ENCODE data around the gene TSPAN16. TPM values are rescaled to one million over a fixed set of nuclear protein-coding genes. Genes with fewer than 3 reads are reported as not detected.

The TSPAN16 gene
- total RNA-seq, 1 experiment from 2014 or later: not detected

- Histone ChIP-seq H3K56ac (ENCODE audit: insufficient read length, low read depth, low read length) (no peak overlapping the region), H3K4ac (ENCODE audit: low read depth, low read length) (no peak overlapping the region), H4K8ac (replicated peaks; ENCODE audit: insufficient read length, low read depth, low read length) (no peak overlapping the region), H2AK5ac (ENCODE audit: insufficient read length, low read length) (no peak overlapping the region), H2BK12ac (ENCODE audit: insufficient read length, low read depth, low read length) (no peak overlapping the region), H3K23ac (ENCODE audit: insufficient read length, low read depth, low read length) (no peak overlapping the region), H2BK120ac (ENCODE audit: low read depth, low read length, poor library complexity, severe bottlenecking) (no peak overlapping the region), H3K27ac (ENCODE audit: insufficient read length, low read depth, low read length) (no peak overlapping the region), H4K20me1 (ENCODE audit: control insufficient read depth, insufficient read depth, insufficient read length) (peaks cover 4% of the 10 kb centered on the region), H3K9ac (ENCODE audit: extremely low read depth, insufficient read length, low read length) (no peak overlapping the region), H4K5ac (ENCODE audit: insufficient read length, low read depth, low read length) (no peak overlapping the region), H3K79me1 (ENCODE audit: insufficient read depth, low read depth, low read length, poor library complexity, severe bottlenecking) (no peaks in the 10 kb centered on the region), H3K23me2 (ENCODE audit: insufficient read length, low read depth, low read length, poor library complexity, severe bottlenecking) (no peaks in the 10 kb centered on the region), H3K9me3 (ENCODE audit: control insufficient read depth, low read depth, low read length) (no peaks in the 10 kb centered on the region), H3K27me3 (ENCODE audit: insufficient read depth, low read length) (no peaks in the 10 kb centered on the region), H3K4me2 (ENCODE audit: insufficient read depth, insufficient read length, low read length) (no peak overlapping the region), H3K4me1 (ENCODE audit: insufficient read depth, low read length) (no peaks in the 10 kb centered on the region), H3K79me2 (ENCODE audit: insufficient read depth, low read length) (no peaks in the 10 kb centered on the region), H4K91ac (ENCODE audit: insufficient read length, low read depth, low read length) (no peak overlapping the region), H3K14ac (ENCODE audit: insufficient read depth, low read length) (no peak overlapping the region), H3K18ac (ENCODE audit: insufficient read length, low read depth, low read length) (no peak overlapping the region), H2AFZ (ENCODE audit: low read length) (no peak overlapping the region), H2BK15ac (ENCODE audit: low read depth, low read length) (no peak overlapping the region), H2BK20ac (ENCODE audit: low read depth, low read length, poor library complexity, severe bottlenecking) (no peak overlapping the region), H2BK5ac (ENCODE audit: insufficient read length, low read length) (no peak overlapping the region), H3T11ph (ENCODE audit: low read length) (no peak overlapping the region)
- H3K9me3 Mint-ChIP-seq: no peaks in the 10 kb centered on the region
- H3K27me3 Mint-ChIP-seq (ENCODE audit: low read depth): peaks cover 4% of the 10 kb centered on the region
- peaks cover 7 to 22% of the 10 kb centered on the region in 2 experiments for H3K4me1 Mint-ChIP-seq
- DNase-seq: no peak
- H3K36me3 Mint-ChIP-seq (ENCODE audit: insufficient read depth in 1 of 3, low read depth in 3 of 3): no peaks in the 10 kb centered on the region; a peak in 2 of 7 replicates
- no peak overlapping the region for H3K4me3 Mint-ChIP-seq
- no CpG with 5 or more reads among the region's 4 CpGs for WGBS (ENCODE audit: extremely low coverage, insufficient read length, low lambda C conversion rate)
- H3K27ac Mint-ChIP-seq: no peak overlapping the region
- TF ChIP-seq, protein P1, sequence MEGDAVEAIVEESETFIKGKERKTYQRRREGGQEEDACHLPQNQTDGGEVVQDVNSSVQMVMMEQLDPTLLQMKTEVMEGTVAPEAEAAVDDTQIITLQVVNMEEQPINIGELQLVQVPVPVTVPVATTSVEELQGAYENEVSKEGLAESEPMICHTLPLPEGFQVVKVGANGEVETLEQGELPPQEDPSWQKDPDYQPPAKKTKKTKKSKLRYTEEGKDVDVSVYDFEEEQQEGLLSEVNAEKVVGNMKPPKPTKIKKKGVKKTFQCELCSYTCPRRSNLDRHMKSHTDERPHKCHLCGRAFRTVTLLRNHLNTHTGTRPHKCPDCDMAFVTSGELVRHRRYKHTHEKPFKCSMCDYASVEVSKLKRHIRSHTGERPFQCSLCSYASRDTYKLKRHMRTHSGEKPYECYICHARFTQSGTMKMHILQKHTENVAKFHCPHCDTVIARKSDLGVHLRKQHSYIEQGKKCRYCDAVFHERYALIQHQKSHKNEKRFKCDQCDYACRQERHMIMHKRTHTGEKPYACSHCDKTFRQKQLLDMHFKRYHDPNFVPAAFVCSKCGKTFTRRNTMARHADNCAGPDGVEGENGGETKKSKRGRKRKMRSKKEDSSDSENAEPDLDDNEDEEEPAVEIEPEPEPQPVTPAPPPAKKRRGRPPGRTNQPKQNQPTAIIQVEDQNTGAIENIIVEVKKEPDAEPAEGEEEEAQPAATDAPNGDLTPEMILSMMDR (conservative IDR thresholded peaks at IDR 0.05): no peak
Observed at GRCh38 chr19:11295180-11295579, 780 bp upstream of the TSPAN16 start.

Data from H9 (cell line).